HL-60 (cell line): ENCODE results near the gene ITIH5.
"Not testable (repeated sequence)": the region's sequence is repeated elsewhere in the genome, so short reads cannot be mapped to it uniquely, and the experiment has no call there.

Source experiments
- DNase-seq, 2 experiments: peaks; one replicate each; pipeline ENCODE4 v3.0.0-alpha.2; 2010 to 2020; ENCODE audit warnings: low read depth in 1 of 2, low spot score in 1 of 2
- H3K27ac ChIP-seq: fragments of 250-450 bp; sonication (Bioruptor Pico); replicated peaks from 2 replicates; pipeline ENCODE4 v1.5.1; 2020; ENCODE audit warnings: mild to moderate bottlenecking, moderate library complexity
- H3K27me3 ChIP-seq: fragments of 250-450 bp; sonication (Bioruptor Pico); 2 replicates; pipeline ENCODE4 v1.5.1; 2021; ENCODE audit warnings: mild to moderate bottlenecking, moderate library complexity; ENCODE audit not compliant: insufficient read depth, poor library complexity, severe bottlenecking
- H3K4me3 ChIP-seq: replicated peaks from 2 replicates; pipeline ENCODE4 v1.5.1; 2011; ENCODE audit warnings: mild to moderate bottlenecking, control low read depth, low read length; ENCODE audit not compliant: insufficient read depth
- GABPA ChIP-seq: IDR thresholded peaks from 2 replicates; pipeline ENCODE4 v1.6.1; 2012; ENCODE audit warnings: low read depth
- POLR2AphosphoS5 ChIP-seq: IDR thresholded peaks from 2 replicates; pipeline ENCODE4 v1.6.1; 2012; ENCODE audit warnings: low read depth
- SPI1 ChIP-seq: IDR thresholded peaks from 2 replicates; pipeline ENCODE4 v1.6.1; 2012; ENCODE audit warnings: low read depth, mild to moderate bottlenecking, borderline replicate concordance
- TF ChIP-seq, protein P1 (sequence below): IDR thresholded peaks from 2 replicates; pipeline ENCODE4 v1.6.1; 2012; ENCODE audit warnings: low read depth; ENCODE audit not compliant: insufficient replicate concordance
- TF ChIP-seq, protein P2 (sequence below): IDR thresholded peaks from one replicate; pipeline ENCODE4 v1.5.1; 2011; ENCODE audit warnings: low read length, control low read depth, inconsistent platforms; ENCODE audit not compliant: insufficient read depth

ITIH5 gene

DNA sequence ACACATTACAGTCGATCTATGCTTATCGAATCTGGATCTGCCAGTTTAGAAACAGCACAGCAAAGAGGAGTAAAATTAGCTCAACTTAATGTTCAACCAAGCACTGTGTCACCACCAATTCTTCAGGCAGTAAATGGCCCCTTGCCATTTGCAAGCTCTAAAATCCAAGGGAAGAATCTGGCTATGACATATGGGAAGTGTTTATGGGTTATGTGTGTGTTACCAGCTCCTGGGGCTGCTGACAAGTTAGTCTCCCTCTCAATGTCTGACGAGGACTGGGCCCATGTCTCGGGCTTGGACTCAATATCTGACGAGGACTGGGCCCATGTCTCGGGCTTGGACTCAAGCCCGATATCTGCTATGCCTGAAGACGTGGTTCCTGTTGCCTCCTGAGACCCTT, 30.7 kb upstream of the ITIH5 start:
- Histone ChIP-seq H3K27ac (no peak overlapping the region), H3K27me3 (no peaks in the 10 kb centered on the region), H3K4me3 (no peak overlapping the region)
- TF ChIP-seq POLR2AphosphoS5 (no peak), GABPA (no peak), SPI1 (no peak)
- TF ChIP-seq, protein P1, sequence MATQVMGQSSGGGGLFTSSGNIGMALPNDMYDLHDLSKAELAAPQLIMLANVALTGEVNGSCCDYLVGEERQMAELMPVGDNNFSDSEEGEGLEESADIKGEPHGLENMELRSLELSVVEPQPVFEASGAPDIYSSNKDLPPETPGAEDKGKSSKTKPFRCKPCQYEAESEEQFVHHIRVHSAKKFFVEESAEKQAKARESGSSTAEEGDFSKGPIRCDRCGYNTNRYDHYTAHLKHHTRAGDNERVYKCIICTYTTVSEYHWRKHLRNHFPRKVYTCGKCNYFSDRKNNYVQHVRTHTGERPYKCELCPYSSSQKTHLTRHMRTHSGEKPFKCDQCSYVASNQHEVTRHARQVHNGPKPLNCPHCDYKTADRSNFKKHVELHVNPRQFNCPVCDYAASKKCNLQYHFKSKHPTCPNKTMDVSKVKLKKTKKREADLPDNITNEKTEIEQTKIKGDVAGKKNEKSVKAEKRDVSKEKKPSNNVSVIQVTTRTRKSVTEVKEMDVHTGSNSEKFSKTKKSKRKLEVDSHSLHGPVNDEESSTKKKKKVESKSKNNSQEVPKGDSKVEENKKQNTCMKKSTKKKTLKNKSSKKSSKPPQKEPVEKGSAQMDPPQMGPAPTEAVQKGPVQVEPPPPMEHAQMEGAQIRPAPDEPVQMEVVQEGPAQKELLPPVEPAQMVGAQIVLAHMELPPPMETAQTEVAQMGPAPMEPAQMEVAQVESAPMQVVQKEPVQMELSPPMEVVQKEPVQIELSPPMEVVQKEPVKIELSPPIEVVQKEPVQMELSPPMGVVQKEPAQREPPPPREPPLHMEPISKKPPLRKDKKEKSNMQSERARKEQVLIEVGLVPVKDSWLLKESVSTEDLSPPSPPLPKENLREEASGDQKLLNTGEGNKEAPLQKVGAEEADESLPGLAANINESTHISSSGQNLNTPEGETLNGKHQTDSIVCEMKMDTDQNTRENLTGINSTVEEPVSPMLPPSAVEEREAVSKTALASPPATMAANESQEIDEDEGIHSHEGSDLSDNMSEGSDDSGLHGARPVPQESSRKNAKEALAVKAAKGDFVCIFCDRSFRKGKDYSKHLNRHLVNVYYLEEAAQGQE, result no peak
- TF ChIP-seq, protein P2, sequence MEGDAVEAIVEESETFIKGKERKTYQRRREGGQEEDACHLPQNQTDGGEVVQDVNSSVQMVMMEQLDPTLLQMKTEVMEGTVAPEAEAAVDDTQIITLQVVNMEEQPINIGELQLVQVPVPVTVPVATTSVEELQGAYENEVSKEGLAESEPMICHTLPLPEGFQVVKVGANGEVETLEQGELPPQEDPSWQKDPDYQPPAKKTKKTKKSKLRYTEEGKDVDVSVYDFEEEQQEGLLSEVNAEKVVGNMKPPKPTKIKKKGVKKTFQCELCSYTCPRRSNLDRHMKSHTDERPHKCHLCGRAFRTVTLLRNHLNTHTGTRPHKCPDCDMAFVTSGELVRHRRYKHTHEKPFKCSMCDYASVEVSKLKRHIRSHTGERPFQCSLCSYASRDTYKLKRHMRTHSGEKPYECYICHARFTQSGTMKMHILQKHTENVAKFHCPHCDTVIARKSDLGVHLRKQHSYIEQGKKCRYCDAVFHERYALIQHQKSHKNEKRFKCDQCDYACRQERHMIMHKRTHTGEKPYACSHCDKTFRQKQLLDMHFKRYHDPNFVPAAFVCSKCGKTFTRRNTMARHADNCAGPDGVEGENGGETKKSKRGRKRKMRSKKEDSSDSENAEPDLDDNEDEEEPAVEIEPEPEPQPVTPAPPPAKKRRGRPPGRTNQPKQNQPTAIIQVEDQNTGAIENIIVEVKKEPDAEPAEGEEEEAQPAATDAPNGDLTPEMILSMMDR, result no peak
- DNase-seq, result no peak

DNA sequence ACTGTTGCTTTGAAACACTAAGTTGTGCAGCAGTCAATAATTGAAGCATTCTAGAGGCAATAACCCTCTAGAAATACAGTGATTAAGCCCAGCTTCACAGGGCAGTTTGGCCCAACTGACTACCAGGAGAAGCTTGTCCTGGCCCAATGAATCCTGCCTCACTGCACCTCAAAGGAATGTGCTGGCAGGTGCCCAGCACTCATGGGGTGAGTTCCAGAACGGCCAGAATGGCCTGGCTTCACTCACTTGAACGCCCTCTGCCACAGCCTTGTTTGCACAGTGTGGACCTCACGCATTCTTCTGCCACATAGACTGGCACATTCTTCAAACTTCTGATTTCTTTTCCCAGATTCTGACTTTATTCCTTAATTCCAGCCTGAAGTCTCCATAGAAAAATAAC, 29.8 kb upstream of the ITIH5 start:
- TF ChIP-seq SPI1 (no peak), GABPA (no peak), POLR2AphosphoS5 (no peak)
- TF ChIP-seq, protein P1, result no peak
- TF ChIP-seq, protein P2, result no peak
- Histone ChIP-seq H3K27ac (no peak overlapping the region), H3K4me3 (no peak overlapping the region), H3K27me3 (no peaks in the 10 kb centered on the region)
- DNase-seq, result no peak

DNA sequence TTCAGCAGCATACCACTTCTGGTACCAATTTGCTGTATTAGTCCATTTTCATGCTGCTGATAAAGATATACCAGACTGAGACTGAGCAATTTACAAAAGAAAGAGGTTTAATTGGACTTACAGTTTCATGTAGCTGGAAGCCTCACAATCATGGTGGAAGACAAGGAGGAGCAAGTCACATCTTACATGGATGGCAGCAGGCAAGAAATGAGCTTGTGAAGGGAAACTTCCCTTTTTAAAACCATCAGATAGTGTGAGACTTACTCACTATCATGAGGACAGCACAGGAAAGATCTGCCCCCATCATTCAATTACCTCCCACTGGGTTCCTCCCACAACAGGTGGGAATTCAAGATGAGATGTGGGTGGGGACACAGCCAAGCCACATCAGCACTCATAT, 26.4 kb upstream of the ITIH5 start:
- H3K27ac ChIP-seq, H3K27me3 ChIP-seq, DNase-seq, H3K4me3 ChIP-seq: not testable (repeated sequence)

DNA sequence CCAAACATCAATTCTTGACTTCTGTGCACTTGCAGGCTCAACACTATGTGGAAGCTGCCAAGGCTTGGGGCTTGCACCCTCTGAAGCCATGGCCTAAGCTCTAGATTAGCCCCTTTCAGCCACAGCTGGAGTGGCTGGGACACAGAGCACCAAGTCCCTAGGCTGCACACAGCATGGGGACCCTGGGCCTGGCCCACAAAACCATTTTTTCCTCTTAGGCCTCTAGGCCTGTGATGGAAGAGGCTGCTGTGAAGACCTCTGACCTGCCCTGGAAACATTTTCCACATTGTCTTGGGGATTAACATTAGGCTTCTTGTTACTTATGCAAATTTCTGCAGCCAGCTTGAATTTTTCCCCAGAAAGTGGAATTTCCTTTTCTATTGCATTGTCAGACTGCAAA, 25.6 kb upstream of the ITIH5 start:
- H3K27me3 ChIP-seq, H3K4me3 ChIP-seq, DNase-seq, H3K27ac ChIP-seq: not testable (repeated sequence)

DNA sequence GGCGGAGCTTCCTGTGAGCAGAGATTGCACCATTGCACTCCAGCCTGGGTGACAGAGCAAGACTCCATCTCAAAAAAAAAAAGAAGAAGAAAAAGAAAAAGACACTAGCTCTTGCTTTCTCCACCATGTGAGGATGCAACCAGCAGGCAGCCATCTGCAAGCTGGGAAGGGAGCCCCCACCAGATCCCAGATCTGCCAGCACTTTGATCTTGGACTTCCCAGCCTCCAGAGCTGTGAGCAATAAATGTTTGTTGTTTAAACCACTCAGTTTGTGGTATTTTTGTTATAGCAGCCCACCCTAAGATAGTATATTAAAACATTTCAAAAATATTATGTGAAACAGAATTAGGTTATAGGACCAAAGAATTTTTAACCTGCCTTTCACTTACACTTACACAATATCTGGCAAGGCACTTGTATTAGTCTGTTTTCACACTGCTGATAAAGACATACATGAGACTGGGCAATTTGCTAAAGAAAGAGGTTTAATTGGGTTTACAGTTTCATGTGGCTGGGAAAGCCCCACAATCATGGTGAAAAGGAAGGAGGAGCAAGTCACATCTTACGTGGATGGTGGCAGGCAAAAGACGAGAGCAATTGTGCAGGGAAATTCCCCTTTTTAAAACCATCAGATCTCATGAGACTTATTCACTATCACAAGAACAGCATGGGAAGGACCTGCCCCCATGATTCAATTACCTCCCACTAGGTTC, 24.3 kb upstream of the ITIH5 start:
- H3K27me3 ChIP-seq, DNase-seq, H3K27ac ChIP-seq, H3K4me3 ChIP-seq: not testable (repeated sequence)
